Retinal pigment epithelial cell (primary cell): ENCODE measurements around the gene DLEC1.
"Not testable (repeated sequence)": the region's sequence is repeated elsewhere in the genome, so short reads cannot be mapped to it uniquely, and the experiment has no call there.

Experiments used
- DNase-seq: peaks from one replicate; pipeline ENCODE4 v3.0.0-alpha.2; 2010; ENCODE audit warnings: low read depth
- H3K4me3 ChIP-seq: 2 replicates; pipeline ENCODE4 v1.5.1; 2011; ENCODE audit warnings: mild to moderate bottlenecking, low read length, control low read depth, moderate library complexity
- TF ChIP-seq, protein P1 (sequence below): conservative IDR thresholded peaks from 2 replicates; pipeline ENCODE4 v1.5.1; 2011; ENCODE audit warnings: low read depth, low read length, control low read depth, inconsistent platforms

Gene DLEC1

DNA sequence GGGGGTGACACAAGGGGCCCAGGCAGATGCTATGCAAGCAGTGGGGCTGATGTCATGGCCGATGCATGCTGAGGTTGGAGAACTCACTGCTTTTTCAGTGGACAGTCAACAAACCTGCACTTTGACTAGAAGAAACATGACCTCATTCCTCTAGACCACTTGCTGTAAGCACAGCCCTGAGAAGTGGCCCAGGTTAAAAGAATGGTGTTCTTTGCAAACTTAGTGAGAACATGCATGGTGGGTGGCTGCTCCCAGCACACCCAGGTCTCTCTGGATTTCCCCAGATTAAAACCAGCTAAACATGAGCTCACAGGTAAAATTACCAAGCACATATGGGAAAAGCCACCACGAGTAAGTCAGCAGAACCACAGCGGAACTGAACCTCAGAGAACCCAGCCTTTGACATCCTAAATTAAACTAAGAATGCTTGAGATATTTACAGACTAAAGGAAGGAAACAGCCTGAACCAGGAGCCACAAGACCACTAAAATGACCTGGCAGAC lies 15.5 kb downstream of the DLEC1 start:
- H3K4me3 ChIP-seq, result no peak overlapping the region
- TF ChIP-seq, protein P1, sequence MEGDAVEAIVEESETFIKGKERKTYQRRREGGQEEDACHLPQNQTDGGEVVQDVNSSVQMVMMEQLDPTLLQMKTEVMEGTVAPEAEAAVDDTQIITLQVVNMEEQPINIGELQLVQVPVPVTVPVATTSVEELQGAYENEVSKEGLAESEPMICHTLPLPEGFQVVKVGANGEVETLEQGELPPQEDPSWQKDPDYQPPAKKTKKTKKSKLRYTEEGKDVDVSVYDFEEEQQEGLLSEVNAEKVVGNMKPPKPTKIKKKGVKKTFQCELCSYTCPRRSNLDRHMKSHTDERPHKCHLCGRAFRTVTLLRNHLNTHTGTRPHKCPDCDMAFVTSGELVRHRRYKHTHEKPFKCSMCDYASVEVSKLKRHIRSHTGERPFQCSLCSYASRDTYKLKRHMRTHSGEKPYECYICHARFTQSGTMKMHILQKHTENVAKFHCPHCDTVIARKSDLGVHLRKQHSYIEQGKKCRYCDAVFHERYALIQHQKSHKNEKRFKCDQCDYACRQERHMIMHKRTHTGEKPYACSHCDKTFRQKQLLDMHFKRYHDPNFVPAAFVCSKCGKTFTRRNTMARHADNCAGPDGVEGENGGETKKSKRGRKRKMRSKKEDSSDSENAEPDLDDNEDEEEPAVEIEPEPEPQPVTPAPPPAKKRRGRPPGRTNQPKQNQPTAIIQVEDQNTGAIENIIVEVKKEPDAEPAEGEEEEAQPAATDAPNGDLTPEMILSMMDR, result no peak
- no peak for DNase-seq

- DNase-seq, result no peak
- no peak overlapping the region for H3K4me3 ChIP-seq
- TF ChIP-seq, protein P1, result no peak
Observed at GRCh38 chr3:38059148-38059547, 20.1 kb downstream of the DLEC1 start.

- TF ChIP-seq, protein P1, result no peak
- DNase-seq, result no peak
- no peak overlapping the region for H3K4me3 ChIP-seq
Observed at GRCh38 chr3:38059591-38059990, 20.6 kb downstream of the DLEC1 start.

GRCh38 chr3:38062809-38063208 lies 23.8 kb downstream of the DLEC1 start:
- H3K4me3 ChIP-seq, result no peak overlapping the region

GRCh38 chr3:38064453-38064852 lies 25.4 kb downstream of the DLEC1 start:
- H3K4me3 ChIP-seq, DNase-seq: not testable (repeated sequence)

More at GRCh38 chr3:38062809-38063208, 23.8 kb downstream of the DLEC1 start:
- TF ChIP-seq, protein P1, result no peak
- DNase-seq, result no peak

DNA sequence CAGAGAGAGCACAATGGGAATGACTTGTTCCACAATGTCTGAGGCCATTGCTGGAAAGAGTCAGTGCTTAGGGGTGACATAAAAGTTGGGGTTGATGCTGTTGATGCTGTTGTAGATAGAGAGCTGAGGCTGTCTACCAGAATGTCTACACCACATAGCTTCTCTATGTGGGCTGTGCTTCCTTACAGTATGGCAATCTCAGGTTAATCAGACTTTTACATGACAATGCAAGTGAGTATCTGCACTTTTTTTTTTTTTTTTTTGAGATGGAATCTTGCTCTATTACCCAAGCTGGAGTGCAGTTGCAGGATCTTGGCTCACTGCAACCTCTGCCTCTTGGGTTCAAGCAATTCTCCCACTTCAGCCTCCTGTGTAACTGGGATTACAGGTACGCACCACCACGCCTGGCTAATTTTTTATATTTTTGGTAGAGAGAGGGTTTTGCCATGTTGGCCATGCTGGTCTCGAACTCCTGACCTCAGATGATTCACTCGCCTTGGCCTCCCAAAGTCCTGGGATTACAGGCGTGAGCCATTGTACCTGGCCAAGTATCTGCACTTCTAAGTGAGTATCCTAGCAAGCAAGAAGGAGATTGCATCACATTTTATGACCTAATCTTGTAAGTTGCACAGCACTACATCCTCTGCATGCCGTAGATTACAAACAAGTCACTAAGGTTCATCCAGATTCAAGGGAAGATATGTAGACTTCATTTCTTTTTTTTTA lies 28.7 kb downstream of the DLEC1 start:
- DNase-seq, result no peak
- H3K4me3 ChIP-seq, result no peak overlapping the region
- TF ChIP-seq, protein P1, result no peak

GRCh38 chr3:38070013-38070412 lies 31.0 kb downstream of the DLEC1 start:
- TF ChIP-seq, protein P1, result no peak
- H3K4me3 ChIP-seq, result no peak overlapping the region
- DNase-seq, result no peak

DNA sequence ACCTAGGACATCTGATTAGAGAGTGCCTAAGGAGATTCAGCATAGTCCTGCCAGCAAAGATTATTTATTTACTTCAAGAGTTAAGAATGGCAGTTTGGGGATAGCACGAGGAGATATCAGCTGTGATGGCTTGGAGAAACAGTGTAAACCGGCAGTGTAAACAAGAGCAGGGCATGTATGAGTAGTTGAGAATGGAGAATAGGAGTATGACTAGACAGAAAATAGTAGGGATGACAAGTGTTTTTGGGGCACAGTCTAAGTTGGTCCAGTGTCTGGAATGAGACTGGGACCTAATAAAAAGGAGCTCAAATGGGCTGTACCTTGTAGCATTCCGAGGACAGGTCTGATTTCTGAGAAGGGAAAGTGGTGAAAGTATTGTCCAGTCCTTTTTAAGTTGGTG lies 38.1 kb downstream of the DLEC1 start:
- not testable (repeated sequence) for H3K4me3 ChIP-seq, DNase-seq

DNA sequence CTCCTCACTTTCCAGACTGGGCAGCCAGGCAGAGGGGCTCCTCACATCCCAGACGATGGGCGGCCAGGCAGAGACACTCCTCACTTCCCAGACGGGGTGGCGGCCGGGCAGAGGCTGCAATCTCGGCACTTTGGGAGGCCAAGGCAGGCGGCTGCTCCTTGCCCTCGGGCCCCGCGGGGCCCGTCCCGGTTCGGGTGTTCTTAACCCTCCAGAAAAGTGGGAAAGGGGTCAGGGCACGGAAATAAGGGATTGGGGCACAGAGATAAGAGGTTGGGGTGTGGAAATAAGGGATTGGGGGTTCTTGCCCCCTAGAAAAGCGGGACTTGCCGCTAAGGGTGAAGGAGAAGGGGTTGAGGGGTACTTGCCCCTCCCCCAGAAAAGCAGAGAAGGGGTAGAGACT lies 43.3 kb downstream of the DLEC1 start:
- DNase-seq, H3K4me3 ChIP-seq: not testable (repeated sequence)

DNA sequence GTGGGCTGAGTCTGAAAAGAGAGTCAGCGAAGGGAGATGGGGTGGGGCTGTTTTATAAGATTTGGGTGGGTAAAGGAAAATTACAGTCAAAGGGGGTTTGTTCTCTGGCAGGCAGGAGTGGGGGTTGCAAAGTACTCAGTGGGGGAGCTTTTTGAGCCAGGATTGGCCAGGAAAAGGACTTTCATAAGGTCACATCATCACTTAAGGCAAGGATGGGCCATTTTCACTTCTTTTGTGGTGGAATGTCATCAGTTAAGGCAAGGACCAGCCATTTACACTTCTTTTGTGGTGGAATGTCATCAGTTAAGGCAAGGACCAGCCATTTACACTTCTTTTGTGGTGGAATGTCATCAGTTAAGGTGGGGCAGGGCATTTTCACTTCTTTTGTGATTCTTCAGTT lies 44.2 kb downstream of the DLEC1 start:
- not testable (repeated sequence) for DNase-seq, H3K4me3 ChIP-seq
